ENCODE results near the gene CSF2RB.
"Not testable (repeated sequence)": the region's sequence is repeated elsewhere in the genome, so short reads cannot be mapped to it uniquely, and the experiment has no call there.

Gene CSF2RB

GRCh38 chr22:36968249-36968964 lies 55.0 kb downstream of the CSF2RB start:
- DNase-seq (ENCODE audit: low spot score): no peak

GRCh38 chr22:36971341-36972125 lies 58.1 kb downstream of the CSF2RB start:
- DNase-seq (ENCODE audit: low spot score): no peak

GRCh38 chr22:36976606-36977005 lies 63.2 kb downstream of the CSF2RB start:
- no peak for DNase-seq (ENCODE audit: low spot score)

GRCh38 chr22:36977401-36977861 lies 64.0 kb downstream of the CSF2RB start:
- DNase-seq (ENCODE audit: low spot score): peak; percentile 77

- peak; percentile 89 for DNase-seq (ENCODE audit: low spot score)
These were observed 64.7 kb downstream of the CSF2RB start for GRCh38 chr22:36977947-36978660.

GRCh38 chr22:36979016-36979910 lies 65.8 kb downstream of the CSF2RB start:
- DNase-seq (ENCODE audit: low spot score): no peak

GRCh38 chr22:36981247-36981775 lies 67.9 kb downstream of the CSF2RB start:
- no peak for DNase-seq (ENCODE audit: low spot score)

GRCh38 chr22:36982136-36982535 lies 68.7 kb downstream of the CSF2RB start:
- DNase-seq (ENCODE audit: low spot score): no peak

GRCh38 chr22:36985211-36985889 lies 71.9 kb downstream of the CSF2RB start:
- DNase-seq (ENCODE audit: low spot score): no peak

GRCh38 chr22:36986242-36986821 lies 72.9 kb downstream of the CSF2RB start:
- peak; percentile 8 for DNase-seq (ENCODE audit: low spot score)

GRCh38 chr22:36988075-36988832 lies 74.8 kb downstream of the CSF2RB start:
- DNase-seq (ENCODE audit: low spot score): no peak

- not testable (repeated sequence) for DNase-seq (ENCODE audit: low spot score)
These were observed 75.6 kb downstream of the CSF2RB start for GRCh38 chr22:36989012-36989411.
